ENCODE data around the gene PCNT.
"Not testable (repeated sequence)": the region's sequence is repeated elsewhere in the genome, so short reads cannot be mapped to it uniquely, and the experiment has no call there.

Gene PCNT

DNA sequence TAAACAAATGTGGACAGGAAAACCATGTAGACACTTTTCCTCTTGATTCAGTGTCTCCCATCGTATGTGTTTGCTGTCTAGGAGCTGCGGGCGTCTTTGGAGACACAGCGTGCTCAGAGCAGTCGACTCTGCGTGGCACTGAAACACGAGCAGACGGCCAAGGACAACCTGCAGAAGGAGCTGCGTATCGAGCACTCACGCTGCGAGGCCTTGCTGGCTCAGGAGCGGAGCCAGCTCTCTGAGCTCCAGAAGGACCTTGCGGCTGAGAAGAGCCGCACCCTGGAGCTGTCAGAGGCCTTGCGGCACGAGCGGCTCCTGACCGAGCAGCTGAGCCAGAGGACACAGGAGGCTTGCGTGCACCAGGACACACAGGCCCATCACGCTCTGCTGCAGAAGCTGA is 107.5 kb downstream of the PCNT start:
- DNase-seq (ENCODE audit: low read depth) = no peak
- H3K4me3 ChIP-seq (ENCODE audit: low read depth, low read length) = no peak overlapping the region

DNA sequence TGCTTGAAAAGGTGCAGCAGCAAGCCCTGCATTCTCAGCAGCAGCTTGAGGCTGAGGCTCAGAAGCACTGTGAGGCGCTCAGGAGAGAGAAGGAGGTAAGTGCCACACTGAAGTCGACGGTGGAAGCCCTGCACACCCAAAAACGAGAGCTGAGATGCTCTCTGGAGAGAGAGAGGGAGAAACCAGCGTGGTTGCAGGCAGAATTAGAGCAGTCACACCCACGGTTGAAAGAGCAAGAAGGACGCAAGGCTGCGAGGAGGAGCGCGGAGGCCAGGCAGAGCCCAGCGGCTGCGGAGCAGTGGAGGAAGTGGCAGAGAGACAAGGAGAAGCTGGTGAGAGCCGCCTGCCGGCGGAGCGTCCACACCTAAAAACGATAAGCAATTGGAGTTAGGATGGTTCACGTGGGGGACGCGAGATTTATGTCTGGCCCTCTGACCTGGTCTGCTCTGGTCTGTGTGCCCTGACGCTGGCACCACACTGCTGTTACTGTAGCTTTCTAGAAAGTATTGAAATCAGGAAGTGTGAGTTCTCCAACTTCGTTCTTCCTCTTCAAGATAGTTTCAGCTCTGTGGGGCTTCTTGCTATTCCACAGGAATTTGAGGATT is 108.0 kb downstream of the PCNT start:
- no peak overlapping the region for H3K4me3 ChIP-seq (ENCODE audit: low read depth, low read length)
- no peak for DNase-seq (ENCODE audit: low read depth)

DNA sequence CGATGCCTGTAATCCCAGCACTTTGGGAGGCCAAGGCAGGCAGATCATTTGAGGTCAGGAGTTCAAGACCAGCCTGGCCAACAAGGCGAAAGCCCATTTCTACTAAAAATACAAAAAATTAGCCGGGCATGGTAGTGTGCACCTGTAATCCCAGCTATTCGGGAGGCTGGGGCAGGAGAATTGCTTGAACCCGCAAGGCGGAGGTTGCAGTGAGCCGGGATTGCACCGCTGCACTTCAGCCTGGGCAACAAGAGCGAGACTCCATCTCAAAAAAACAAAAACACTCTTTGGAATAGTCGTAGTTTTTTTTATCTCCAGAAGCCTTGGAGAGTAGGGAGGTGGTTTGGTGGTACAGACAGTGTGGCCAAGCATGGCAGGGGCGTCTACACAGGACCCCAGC is 109.2 kb downstream of the PCNT start:
- not testable (repeated sequence) for DNase-seq (ENCODE audit: low read depth)

DNA sequence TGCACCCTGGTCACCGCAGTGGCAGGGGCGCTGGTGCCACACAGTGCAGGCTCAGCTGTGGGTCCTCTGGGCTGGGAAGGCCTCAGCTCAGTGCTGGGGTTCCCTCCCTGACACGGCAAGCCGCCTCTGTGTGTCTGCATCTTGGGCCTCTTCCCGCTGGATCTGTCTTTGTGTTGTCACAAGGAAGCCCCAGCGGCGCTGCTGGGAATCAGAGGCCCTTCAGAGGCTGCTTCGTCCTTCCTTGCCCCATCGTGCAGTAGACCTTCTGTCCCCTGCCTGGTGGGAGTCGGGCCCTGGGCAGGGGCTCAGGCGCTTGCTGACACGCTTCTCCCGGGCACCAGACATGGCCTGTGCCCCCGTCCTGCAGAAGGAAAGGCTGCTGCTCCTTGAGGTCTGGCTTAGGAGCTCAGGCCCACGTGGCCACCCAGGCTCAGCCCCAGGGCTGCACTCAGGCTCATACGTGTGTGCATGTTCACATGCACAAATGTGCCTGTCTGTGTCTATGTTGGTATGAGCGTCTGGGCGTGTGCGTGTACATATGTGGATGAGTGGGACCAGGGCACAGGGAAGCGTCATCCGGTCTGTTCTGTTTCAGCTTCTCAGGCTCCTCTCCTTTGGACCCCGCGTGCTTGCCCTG is 110.5 kb downstream of the PCNT start:
- DNase-seq (ENCODE audit: low read depth) = no peak
- H3K4me3 ChIP-seq (ENCODE audit: low read depth, low read length) = no peak overlapping the region

More for the DNA sequence above, 109.2 kb downstream of the PCNT start:
- not testable (repeated sequence) for H3K4me3 ChIP-seq (ENCODE audit: low read depth, low read length)

DNA sequence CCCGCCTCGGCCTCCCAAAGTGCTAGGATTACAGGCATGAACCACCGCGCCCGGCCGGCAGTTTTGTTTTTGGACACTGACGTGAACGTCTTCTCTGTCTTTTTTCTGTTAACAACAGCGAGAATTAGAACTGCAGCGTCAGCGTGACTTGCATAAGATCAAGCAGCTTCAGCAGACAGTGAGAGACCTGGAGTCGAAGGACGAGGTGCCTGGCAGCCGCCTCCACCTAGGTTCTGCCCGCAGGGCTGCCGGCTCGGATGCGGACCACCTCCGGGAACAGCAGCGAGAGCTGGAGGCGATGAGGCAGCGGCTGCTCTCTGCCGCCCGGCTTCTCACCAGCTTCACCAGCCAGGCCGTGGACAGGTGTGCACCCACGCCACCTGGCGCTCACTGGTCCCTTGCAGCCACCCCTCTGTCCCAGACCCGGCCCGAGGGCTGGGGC is 111.9 kb downstream of the PCNT start:
- H3K4me3 ChIP-seq (ENCODE audit: low read depth, low read length) = no peak overlapping the region
- DNase-seq (ENCODE audit: low read depth) = no peak

DNA sequence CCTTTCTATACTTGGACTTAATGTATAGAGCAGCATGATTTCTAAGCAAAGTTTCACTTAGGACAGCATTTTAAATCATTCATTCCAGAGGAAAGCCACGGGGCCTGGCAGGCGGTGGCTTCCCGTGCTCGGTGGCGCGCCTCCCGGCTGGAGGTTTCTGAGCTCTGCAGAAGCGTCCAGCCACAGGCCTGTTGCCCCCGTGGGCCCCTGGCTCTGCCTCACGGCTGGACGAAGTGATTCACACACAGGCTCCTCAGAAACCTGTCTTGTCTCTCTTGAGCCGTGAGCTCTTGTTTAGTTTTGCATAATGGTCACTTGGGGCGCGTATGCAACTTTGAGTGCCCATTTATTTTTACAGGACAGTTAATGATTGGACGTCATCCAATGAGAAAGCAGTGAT is 112.7 kb downstream of the PCNT start:
- DNase-seq (ENCODE audit: low read depth) = no peak
- no peak overlapping the region for H3K4me3 ChIP-seq (ENCODE audit: low read depth, low read length)

DNA sequence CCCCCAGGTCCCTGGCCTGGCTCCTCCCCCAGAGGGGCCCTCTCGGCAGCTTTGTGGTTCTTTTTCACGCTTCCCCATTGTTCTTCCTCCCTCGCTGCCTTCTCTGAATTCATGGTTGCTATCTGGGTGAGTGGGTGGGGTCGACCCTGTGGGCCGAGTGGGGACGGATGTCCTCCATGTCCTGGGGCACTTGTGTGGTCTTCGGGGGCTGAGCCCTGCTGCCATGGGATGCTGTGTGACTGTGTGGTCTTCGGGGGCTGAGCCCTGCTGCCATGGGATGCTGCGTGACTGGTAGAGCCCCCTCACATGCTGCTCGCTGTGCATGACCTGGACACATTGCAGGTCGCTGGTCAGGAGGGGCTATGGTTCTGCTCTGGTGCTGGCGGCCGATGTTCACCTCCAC is 113.1 kb downstream of the PCNT start:
- no peak overlapping the region for H3K4me3 ChIP-seq (ENCODE audit: low read depth, low read length)
- no peak for DNase-seq (ENCODE audit: low read depth)

DNA sequence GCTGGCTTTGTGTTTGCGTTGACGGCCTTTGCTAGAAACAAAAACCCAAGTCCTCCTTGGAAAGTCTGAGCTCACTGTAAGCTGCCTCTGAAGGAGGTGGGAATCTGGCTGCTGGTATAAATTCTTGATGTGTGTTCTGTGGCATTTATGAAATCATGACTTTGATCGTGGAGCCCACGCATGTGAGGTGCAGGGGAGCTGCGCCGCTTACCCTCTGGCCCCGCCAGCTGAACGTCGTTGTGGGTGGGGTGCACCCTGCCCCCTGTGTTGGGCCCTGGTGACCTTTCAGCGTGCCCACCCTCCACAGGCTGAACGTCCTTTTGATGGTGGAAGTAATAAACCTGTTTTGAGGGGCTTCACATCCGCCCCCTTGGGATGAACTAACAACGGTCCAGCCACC is 113.6 kb downstream of the PCNT start:
- DNase-seq (ENCODE audit: low read depth) = no peak

DNA sequence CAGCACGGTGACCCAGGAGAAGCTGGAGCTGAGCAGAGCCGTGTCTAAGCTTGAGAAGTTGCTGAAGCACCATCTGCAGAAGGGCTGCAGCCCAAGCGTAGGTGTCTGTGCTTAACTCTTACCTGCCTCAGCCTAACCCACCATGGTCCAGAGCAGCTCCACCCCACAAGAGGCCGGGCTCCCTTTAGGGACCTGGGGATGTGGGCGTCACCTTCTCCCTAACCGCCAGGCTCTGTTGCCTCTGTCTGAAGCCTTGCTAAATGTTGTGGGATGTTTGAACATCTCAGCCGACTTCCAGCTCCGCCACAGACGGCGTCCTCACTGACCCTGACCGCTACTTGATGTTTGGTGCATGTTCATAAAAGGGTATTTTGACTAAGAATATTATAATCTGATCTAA is 114.3 kb downstream of the PCNT start:
- no peak for DNase-seq (ENCODE audit: low read depth)
- no peak overlapping the region for H3K4me3 ChIP-seq (ENCODE audit: low read depth, low read length)

More for the DNA sequence above, 113.6 kb downstream of the PCNT start:
- no peak overlapping the region for H3K4me3 ChIP-seq (ENCODE audit: low read depth, low read length)

DNA sequence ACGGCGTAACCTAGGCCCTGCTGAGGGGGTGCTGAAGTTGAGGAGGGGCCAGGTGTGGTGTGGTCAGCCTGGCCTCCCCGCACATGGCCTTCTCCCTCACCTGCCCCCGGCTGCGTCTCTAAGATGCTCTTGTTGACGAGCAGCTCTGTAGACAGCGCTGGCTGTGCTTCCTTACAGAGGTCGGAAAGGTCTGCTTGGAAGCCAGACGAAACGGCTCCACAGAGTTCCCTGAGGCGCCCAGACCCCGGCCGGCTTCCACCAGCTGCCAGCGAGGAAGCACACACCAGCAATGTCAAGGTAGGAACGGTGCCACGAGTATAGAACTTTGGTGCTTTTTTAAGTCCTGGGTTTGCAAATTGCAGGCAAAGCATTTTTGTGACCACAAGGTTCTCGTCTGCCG is 116.0 kb downstream of the PCNT start:
- no peak overlapping the region for H3K4me3 ChIP-seq (ENCODE audit: low read depth, low read length)
- DNase-seq (ENCODE audit: low read depth) = no peak

DNA sequence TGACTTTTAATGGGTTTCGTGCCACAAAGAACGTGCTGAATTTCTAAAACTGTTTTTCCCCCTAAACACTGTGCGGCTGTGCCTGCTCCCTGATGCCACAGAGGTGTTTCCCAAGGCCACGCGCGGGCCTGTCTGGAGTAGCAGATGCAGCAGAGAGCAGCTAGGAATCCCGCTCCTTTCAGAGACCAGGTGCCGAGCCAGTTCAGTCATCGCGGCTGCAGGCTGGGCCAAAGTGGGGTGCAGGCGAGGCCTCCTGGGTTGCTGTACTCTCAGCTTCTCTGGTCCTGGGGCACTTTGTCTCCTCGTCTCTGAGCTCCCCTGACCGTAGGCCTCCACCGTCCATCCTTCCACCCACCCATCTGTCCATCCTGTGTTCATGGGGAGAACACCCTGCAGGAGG is 117.4 kb downstream of the PCNT start:
- H3K4me3 ChIP-seq (ENCODE audit: low read depth, low read length) = no peak overlapping the region
- no peak for DNase-seq (ENCODE audit: low read depth)

DNA sequence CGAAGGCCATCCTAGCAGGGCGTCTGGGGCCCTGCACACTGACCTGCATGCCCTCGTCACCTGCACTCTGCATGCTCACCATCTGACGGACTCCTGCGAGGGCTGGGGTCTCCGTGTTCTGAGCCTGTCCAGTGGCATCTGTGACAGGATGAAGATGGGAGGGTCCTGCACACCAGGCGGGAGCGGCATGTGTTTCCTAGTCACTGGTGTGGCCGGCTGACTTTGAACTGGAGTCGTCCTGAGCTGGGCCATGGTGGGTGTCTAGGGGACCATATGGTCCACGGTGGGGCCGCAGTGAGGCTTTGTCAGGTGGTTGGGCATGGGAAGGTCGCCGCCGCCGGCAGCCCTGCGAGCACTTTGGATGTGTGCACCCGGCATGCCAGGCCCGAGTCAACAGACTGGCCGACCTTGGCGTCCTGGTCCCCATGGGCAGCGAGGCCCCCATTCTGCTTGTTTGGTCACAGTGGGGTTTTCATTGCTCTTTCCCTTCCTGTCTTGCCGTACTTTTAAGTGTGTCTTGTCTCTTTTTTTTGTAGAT is 118.1 kb downstream of the PCNT start:
- H3K4me3 ChIP-seq (ENCODE audit: low read depth, low read length) = no peak overlapping the region
- no peak for DNase-seq (ENCODE audit: low read depth)

DNA sequence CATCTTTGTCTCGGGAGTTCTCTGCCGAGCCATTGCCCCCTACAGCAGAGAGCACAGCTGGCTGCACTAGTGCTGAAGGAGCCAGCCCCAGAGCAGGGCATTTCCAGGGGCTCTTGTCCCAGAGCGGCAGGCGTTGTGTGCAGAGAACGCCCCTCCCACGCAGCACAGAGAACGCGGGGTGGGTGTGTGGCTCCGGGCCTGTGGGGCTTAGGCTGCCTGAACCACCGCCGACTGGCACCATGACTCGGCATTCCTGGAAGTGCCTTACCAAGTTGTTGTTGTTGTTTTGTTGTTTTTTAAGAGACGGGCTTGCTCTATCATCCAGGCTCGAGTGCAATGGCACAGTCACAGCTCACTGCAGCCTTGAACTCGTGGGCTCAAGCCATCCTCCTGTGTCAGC is 119.0 kb downstream of the PCNT start:
- DNase-seq (ENCODE audit: low read depth) = no peak
- no peak overlapping the region for H3K4me3 ChIP-seq (ENCODE audit: low read depth, low read length)

DNA sequence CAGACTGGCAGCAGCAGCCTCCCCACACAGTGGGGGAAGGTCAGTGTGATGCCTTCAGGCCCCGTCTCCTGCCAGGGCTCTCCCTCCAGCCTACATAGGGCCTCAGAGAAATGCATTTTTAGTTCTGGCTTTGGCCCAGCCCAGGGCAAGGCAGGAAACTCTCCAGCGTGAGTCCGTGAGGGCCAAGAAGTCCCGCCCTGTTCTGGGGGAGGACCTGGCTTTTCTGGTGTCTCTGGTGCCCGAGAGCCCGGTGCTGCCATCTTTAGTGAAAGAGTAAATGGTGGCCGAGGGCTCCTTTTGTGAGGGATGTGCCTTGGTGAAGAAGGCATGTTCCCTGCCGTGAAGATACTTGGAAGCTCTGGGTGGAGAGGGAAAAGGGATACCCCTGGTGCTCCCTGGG is 120.0 kb downstream of the PCNT start:
- no peak for DNase-seq (ENCODE audit: low read depth)
- H3K4me3 ChIP-seq (ENCODE audit: low read depth, low read length) = no peak overlapping the region

DNA sequence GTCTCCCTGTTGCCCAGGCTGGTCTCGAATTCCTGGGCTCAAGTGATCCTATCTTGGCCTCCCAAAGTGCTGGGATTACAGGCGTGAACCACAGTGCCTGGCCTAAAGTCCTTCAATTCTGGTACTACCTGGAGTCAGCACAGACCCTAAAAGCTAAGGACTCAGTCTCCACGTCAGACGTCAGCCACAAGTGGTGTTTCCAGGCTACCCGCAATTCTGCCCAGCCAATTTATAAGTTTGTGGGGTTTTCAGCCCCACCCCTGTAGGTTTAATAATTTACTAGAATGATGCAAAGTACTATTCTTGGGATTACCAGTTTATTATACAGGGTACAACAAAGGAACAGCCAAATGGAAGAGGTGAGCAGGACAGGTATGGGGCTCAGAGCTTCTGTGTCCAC is 124.2 kb downstream of the PCNT start:
- DNase-seq (ENCODE audit: low read depth) = no peak
- no peak overlapping the region for H3K4me3 ChIP-seq (ENCODE audit: low read depth, low read length)

DNA sequence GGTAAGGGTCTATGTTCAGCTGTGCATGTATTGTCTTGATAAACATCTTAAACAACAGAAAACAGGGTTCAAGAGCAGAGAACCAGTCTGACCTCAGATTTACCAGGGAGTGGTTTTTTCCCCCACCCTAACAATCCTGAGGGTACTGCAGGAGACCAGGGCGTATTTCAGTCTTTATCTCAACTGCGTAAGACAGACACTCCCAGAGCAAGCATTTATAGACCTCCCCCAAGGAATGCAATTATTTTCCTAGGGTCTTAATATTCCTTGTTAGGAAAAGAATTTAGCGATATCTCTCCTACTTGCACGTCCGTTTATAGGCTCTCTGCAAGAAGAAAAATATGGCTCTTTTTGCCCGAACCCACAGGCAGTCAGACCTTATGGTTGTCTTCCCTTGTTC is 124.9 kb downstream of the PCNT start:
- H3K4me3 ChIP-seq (ENCODE audit: low read depth, low read length); DNase-seq (ENCODE audit: low read depth): not testable (repeated sequence)

DNA sequence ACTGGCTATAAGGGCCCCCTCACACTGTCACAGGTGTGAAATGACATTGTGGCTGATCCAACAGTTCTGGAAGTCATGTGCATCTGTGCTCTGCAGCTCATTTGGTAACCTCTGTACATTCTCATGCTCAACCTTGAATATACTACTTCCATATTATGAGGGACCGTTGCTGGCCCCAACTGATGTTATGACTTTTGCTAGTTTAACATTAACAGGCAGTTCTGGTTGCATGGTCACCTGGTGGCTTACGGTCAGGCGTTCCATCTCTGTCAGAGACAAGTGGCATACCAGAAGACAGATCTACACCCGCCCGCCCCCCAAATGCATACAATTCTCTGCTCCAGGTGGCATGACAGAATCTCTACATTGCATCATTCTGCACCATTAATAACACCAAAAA is 128.8 kb downstream of the PCNT start:
- no peak overlapping the region for H3K4me3 ChIP-seq (ENCODE audit: low read depth, low read length)
- no peak for DNase-seq (ENCODE audit: low read depth)

DNA sequence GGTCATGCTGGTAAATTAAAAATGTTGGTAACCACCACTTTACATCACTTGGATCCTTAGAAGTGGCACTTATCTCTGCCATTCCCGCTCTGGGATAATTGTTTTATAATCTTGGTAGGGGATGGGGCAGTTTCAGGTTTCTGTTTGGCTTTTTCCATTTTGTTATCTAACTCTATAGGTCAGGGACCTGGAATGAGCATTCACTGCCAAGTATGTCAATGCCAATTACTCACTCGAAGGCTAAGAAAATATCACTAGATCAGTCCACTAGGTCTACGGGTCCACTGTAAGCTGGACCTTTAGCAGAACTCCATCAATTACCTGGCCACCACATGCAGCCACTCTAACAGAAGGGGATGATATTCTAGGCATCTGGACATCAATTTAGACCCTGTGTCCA is 130.2 kb downstream of the PCNT start:
- no peak for DNase-seq (ENCODE audit: low read depth)
- no peak overlapping the region for H3K4me3 ChIP-seq (ENCODE audit: low read depth, low read length)

DNA sequence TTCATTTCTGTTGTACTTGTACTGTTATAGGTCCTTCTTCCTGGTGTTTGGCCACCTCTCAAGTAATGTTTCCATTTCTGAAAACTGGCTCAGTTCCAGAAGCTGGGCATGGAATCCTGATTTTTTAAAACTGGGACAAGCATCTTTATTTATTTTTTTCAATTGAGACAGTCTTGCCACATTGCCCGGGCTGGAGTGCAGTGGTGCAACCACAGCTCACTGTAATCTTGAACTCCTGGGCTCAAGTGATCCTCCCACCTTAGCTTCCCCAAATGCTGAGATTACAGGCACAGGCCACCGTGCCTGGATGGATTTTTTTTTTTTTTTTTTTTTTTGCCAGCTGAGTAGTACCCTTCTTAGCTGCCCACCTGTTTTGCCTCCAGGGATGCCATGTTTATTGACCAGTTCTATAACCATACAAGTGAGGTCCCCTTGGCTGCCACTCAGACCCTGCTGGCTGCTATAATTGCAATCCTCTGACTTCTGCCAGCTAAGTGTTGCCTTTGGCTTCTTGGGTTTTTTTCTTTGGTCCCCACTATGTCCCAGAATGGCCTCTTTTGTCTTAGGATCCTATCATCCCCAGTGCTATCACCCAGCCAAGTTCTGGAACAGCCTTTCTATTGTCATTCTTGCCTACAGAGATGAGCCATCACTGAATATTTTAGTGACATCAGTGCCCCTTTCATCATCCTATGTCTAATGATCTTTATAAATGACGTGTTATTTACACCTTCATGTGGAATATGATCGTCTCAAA is 130.9 kb downstream of the PCNT start:
- H3K4me3 ChIP-seq (ENCODE audit: low read depth, low read length) = no peak overlapping the region
- no peak for DNase-seq (ENCODE audit: low read depth)

DNA sequence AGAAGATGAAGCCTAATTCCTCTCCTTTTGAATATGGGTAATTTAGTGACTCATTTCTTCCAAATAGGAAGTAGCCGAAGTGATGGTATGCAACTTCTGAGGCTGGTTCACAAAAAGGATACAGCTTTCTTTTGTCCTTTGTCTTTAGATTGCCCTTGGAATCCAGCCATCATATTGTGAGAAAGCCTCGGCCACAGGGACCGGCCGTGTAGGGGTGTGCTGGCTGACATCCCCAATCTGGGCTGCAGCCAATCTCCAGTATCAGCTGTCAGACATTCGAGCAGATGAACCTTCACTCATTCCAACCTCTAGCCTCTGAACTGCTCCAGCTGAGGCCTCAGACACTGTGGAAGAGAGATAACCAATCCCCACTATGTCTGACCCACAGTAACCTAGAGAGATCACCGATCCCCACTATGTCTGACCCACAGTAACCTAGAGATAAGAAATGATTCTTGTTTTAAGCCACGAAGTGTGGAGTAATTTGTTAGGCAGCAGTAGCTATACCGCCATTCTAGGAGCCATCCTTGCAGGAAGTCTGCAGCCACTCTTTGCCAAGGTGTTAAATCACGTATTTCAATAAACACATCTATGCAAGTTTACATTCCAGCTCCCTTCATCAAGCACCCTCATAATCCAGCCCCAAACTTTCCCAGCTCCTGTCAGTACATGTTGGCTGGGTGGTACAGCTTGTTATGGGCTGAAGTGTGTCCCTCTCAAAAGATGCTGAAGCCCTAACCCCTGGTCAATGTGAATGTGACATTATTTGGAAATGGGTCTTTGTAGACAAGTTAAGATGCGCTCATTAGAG is 131.8 kb downstream of the PCNT start:
- H3K4me3 ChIP-seq (ENCODE audit: low read depth, low read length) = no peak overlapping the region
- peak; percentile 23 for DNase-seq (ENCODE audit: low read depth)
